Measurements from ENCODE around the gene EMILIN1. TPM values are rescaled to one million over a fixed set of nuclear protein-coding genes. Genes with fewer than 3 reads are reported as not detected.

Gene EMILIN1
- total and polyA plus RNA-seq, 2 donors (not counting 3 experiments of a cell fraction or from before 2014, with no cell fraction given): 11.7 to 16.6 TPM

- no peak for FAIRE-seq
These were observed 37.1 kb downstream of the EMILIN1 start for GRCh38 chr2:27115519-27115918.

More at GRCh38 chr2:27115519-27115918, 37.1 kb downstream of the EMILIN1 start:
- no peak for DNase-seq (ENCODE audit: low read depth, low spot score)
- Histone ChIP-seq H3K4me3 (replicated peaks in 1 of 3; ENCODE audit: insufficient read depth in 1 of 3, low read depth in 1 of 3, low read length in 3 of 3) (no peak overlapping the region), H3K36me3 (ENCODE audit: control insufficient read depth in 2 of 2, extremely low read depth in 1 of 2, insufficient read depth in 2 of 2, low read length in 2 of 2) (no peaks in the 10 kb centered on the region), H4K20me1 (replicated peaks; ENCODE audit: control insufficient read depth, extremely low read depth, insufficient read depth, low read length) (no peaks in the 10 kb centered on the region), H2AFZ (ENCODE audit: low read depth, low read length) (no peak overlapping the region), H3K27me3 (ENCODE audit: control insufficient read depth in 2 of 2, insufficient read depth in 2 of 2, low read length in 2 of 2) (peaks cover 5 to 12% of the 10 kb centered on the region in 2 experiments), H3K4me2 (ENCODE audit: insufficient read depth, low read length) (no peak overlapping the region), H3K79me2 (ENCODE audit: control insufficient read depth, insufficient read depth, low read length) (no peaks in the 10 kb centered on the region), H3K4me1 (ENCODE audit: control insufficient read depth, extremely low read depth, insufficient read depth, low read length) (no peaks in the 10 kb centered on the region), H3K9me3 (replicated peaks; ENCODE audit: control insufficient read depth, insufficient read depth, low read length) (no peaks in the 10 kb centered on the region), H3K9ac (replicated peaks; ENCODE audit: extremely low read depth, insufficient read depth, low read length) (no peak overlapping the region), H3K9me1 (replicated peaks; ENCODE audit: control insufficient read depth, extremely low read depth, insufficient read depth, low read length) (no peaks in the 10 kb centered on the region), H3K27ac (ENCODE audit: insufficient read depth, low read depth, low read length) (no peak overlapping the region)
- no TSS peak for BruUV-seq (replicated peaks)
- CTCF ChIA-PET: interaction anchor here (0.6 to 1.5 kb wide), 2 partner anchors 8 to 77 kb away, joined by 3 to 9 read pairs; no protein-coding TSS in a partner anchor
- no peak for TF ChIP-seq CTCF (IDR thresholded peaks at IDR 0.05; ENCODE audit: extremely low read depth in 1 of 2, insufficient read depth in 1 of 2, low read depth in 1 of 2, low read length in 2 of 2)
- TF ChIP-seq GATA2 (IDR thresholded peaks at IDR 0.05; ENCODE audit: insufficient read depth, insufficient read length, low read depth, low read length): no peak
- TF ChIP-seq POLR2AphosphoS5 (IDR thresholded peaks at IDR 0.05; ENCODE audit: insufficient read depth, low read depth, low read length): no peak
- no peak for TF ChIP-seq FOS (IDR thresholded peaks at IDR 0.05; ENCODE audit: borderline replicate concordance, insufficient read depth, low read length)
- TF ChIP-seq MYC (IDR thresholded peaks at IDR 0.05; ENCODE audit: low read depth, low read length): no peak
- no peak for TF ChIP-seq JUN (IDR thresholded peaks at IDR 0.05; ENCODE audit: borderline replicate concordance, insufficient read depth, insufficient read length, low read depth)
- TF ChIP-seq MAX (IDR thresholded peaks at IDR 0.05; ENCODE audit: insufficient read depth, insufficient read length): no peak
- intact Hi-C loops (cut with micrococcal nuclease): no loop called here
- dilution Hi-C loops (cut with MboI; ENCODE audit: extremely low pct_ligation_motif_present, low sequenced_read_pairs): no loop called here
- POLR2A ChIA-PET: no interaction called here

Data from endothelial cell of umbilical vein (primary cell).